Left lobe of liver (tissue), 2 donors: ENCODE results near the gene C2CD2. TPM values are rescaled to one million over a fixed set of nuclear protein-coding genes. Genes with fewer than 3 reads are reported as not detected.

Experiments
- ATAC-seq: fragments of 200-7000 bp; cut with Tn5 transposase; one replicate; pipeline ENCODE4 v1.9.1; 2020; ENCODE audit warnings: mild to moderate bottlenecking, moderate library complexity
- DNase-seq: peaks from one replicate; pipeline ENCODE4 v3.0.0-alpha.2; 2020; ENCODE audit warnings: low spot score
- total RNA-seq: library from RNA; stranded (reverse); gene quantifications from one replicate; pipeline ENCODE4 v1.2.1, GENCODE V29; 2021
- donor health status: DM: no; HTN: no; CAD: no; lungs with moderate emphysema.
- donor health status: DM: no; HTN: yes; CAD: no.

C2CD2 gene
- total RNA-seq, 1 donor from 2014 or later: 10.5 TPM

- no peak for DNase-seq
- ATAC-seq: no peak
Measured at GRCh38 chr21:41850085-41850484, 103.7 kb downstream of the C2CD2 start.

- no peak for ATAC-seq
- DNase-seq: no peak
Measured at GRCh38 chr21:41848958-41849580, 104.7 kb downstream of the C2CD2 start.

GRCh38 chr21:41848533-41848932 lies 105.3 kb downstream of the C2CD2 start:
- ATAC-seq (no peak), DNase-seq (no peak)

- no peak for ATAC-seq
- DNase-seq: no peak
Measured at GRCh38 chr21:41847066-41847804, 106.6 kb downstream of the C2CD2 start.

- ATAC-seq: no peak
Measured at GRCh38 chr21:41846536-41846935, 107.3 kb downstream of the C2CD2 start.

GRCh38 chr21:41846033-41846317 lies 107.8 kb downstream of the C2CD2 start:
- no peak for DNase-seq
- ATAC-seq: no peak

More at GRCh38 chr21:41846536-41846935, 107.3 kb downstream of the C2CD2 start:
- DNase-seq: no peak

- DNase-seq (no peak), ATAC-seq (no peak)
Measured at GRCh38 chr21:41845310-41846032, 108.3 kb downstream of the C2CD2 start.

- no peak for DNase-seq
- ATAC-seq: no peak
Measured at GRCh38 chr21:41843584-41843983, 110.2 kb downstream of the C2CD2 start.

GRCh38 chr21:41840880-41841279 lies 112.9 kb downstream of the C2CD2 start:
- no peak for ATAC-seq
- no peak for DNase-seq

- DNase-seq (no peak), ATAC-seq (no peak)
Measured at GRCh38 chr21:41839387-41840000, 114.3 kb downstream of the C2CD2 start.

- DNase-seq (no peak), ATAC-seq (no peak)
Measured at GRCh38 chr21:41837756-41838297, 116.0 kb downstream of the C2CD2 start.

GRCh38 chr21:41836166-41837015 lies 117.4 kb downstream of the C2CD2 start:
- DNase-seq (no peak), ATAC-seq (no peak)

GRCh38 chr21:41835711-41836154 lies 118.1 kb downstream of the C2CD2 start:
- DNase-seq (no peak), ATAC-seq (no peak)

Other genes starting within 250 kb of the C2CD2 start
- 8.2 TPM for gene RIPK4, start 187.0 kb downstream of the C2CD2 start, total RNA-seq
- gene PRDM15, start 74.7 kb downstream of the C2CD2 start, total RNA-seq: 3.2 TPM
- 4.2 TPM for gene ZBTB21, start 56.3 kb upstream of the C2CD2 start, total RNA-seq
- 0.18 TPM for gene UMODL1, start 117.3 kb upstream of the C2CD2 start, total RNA-seq